A673 (cell line): ENCODE data around the gene PDGFA. TPM values are rescaled to one million over a fixed set of nuclear protein-coding genes. Genes with fewer than 3 reads are reported as not detected.

ENCODE experiments used
- BruUV-seq: library from RNA; stranded (reverse); fragments of 400-500 nt; replicated peaks from 2 replicates; lab custom pipeline; 2021; lab: Mats Ljungman, UMichigan
- CTCF ChIA-PET: fragments of 300-600 bp; sonication (Branson Sonifier 250); formaldehyde crosslinking; loops from one replicate; lab custom pipeline; 2022; ENCODE audit warnings: antibody characterized with exemption; lab: Charles Lee
- POLR2A ChIA-PET: fragments of 300-600 bp; sonication (Branson Sonifier 250); formaldehyde crosslinking; loops from one replicate; lab custom pipeline; 2022; ENCODE audit warnings: antibody characterized with exemption; ENCODE audit not compliant: low non-redundant PET; lab: Charles Lee
- DNase-seq: peaks from one replicate; pipeline ENCODE4 v3.0.0-alpha.2; 2015; ENCODE audit warnings: low spot score
- H3K27ac ChIP-seq: fragments of 200-600 bp; sonication (generic); 2 replicates; pipeline ENCODE4 v1.5.1; 2016; ENCODE audit warnings: mixed run types, low read depth, mild to moderate bottlenecking, mixed read lengths, antibody characterized with exemption, low read length; ENCODE audit not compliant: poor library complexity, severe bottlenecking
- H3K27me3 ChIP-seq: fragments of 200-600 bp; sonication (generic); replicated peaks from 2 replicates; pipeline ENCODE4 v1.6.1; 2017; ENCODE audit warnings: mixed run types, low read depth, mild to moderate bottlenecking, mixed read lengths, antibody characterized with exemption, low read length; ENCODE audit not compliant: insufficient read depth, poor library complexity
- H3K36me3 ChIP-seq: fragments of 200-600 bp; sonication (generic); 2 replicates; pipeline ENCODE4 v1.6.1; 2016; ENCODE audit warnings: mixed run types, mild to moderate bottlenecking, mixed read lengths, antibody characterized with exemption, low read length; ENCODE audit not compliant: insufficient read depth, poor library complexity, severe bottlenecking
- H3K4me1 ChIP-seq: fragments of 200-600 bp; sonication (generic); 2 replicates; pipeline ENCODE4 v1.6.1; 2017; ENCODE audit warnings: mixed run types, mild to moderate bottlenecking, mixed read lengths, antibody characterized with exemption, low read length; ENCODE audit not compliant: insufficient read depth, poor library complexity, severe bottlenecking
- H3K4me3 ChIP-seq: fragments of 200-600 bp; sonication (generic); 2 replicates; pipeline ENCODE4 v1.5.1; 2016; ENCODE audit warnings: low read depth, mixed run types, mild to moderate bottlenecking, mixed read lengths, low read length; ENCODE audit not compliant: poor library complexity, severe bottlenecking
- H3K9me3 ChIP-seq: fragments of 200-600 bp; sonication (generic); 2 replicates; pipeline ENCODE4 v1.6.1; 2016; ENCODE audit warnings: mixed run types, low read depth, mild to moderate bottlenecking, mixed read lengths, antibody characterized with exemption, low read length; ENCODE audit not compliant: poor library complexity, severe bottlenecking
- CTCF ChIP-seq: fragments of 300-800, 200-600 bp; sonication (generic); conservative IDR thresholded peaks from 2 replicates; pipeline ENCODE4 v1.5.1; 2017; ENCODE audit warnings: low read depth, mild to moderate bottlenecking, antibody characterized with exemption, low read length, moderate library complexity, mixed read lengths
- EZH2 ChIP-seq: fragments of 200-600 bp; sonication (generic); IDR thresholded peaks from 2 replicates; pipeline ENCODE4 v1.6.1; 2017; ENCODE audit warnings: borderline replicate concordance, low read depth, mild to moderate bottlenecking, mixed read lengths, antibody characterized with exemption, low read length; ENCODE audit not compliant: poor library complexity, severe bottlenecking
- intact Hi-C: fragments of 100-400 bp; cut with micrococcal nuclease; formaldehyde crosslinking; loops from one replicate; pipeline ENCODE4 v1.10.0; 2022; ENCODE audit not compliant: unreplicated experiment
- total RNA-seq: library from RNA; stranded (reverse); gene quantifications from 2 replicates; pipeline ENCODE4 v1.2.3, GENCODE V29; 2021

Gene PDGFA
- total RNA-seq, 1 experiment from 2014 or later = 2.1 TPM

DNA sequence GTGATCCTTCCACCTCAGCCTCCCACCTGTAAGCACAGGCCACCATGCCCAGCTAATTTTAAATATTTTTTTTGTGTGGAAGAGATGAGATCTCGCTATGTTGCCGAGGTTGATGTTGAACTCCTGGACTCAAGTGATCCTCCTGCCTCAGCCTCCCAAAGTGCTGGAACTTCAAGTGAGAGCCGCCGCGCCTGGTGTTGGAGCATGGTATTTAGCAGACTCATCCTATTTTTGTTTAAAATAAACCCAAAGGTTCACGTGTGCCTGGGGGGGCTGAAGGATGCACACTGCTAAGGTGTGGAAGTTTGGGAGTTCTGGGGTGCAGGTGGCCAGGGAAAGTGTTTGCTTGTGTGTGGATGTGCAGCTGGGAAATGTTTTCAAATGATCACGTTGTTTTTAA, 18.1 kb downstream of the PDGFA start:
- TF ChIP-seq CTCF = no peak
- no peak for TF ChIP-seq EZH2
- no peaks in the 10 kb centered on the region for H3K36me3 ChIP-seq

GRCh38 chr7:500521-501420, 18.9 kb downstream of the PDGFA start:
- Histone ChIP-seq H3K4me3 (no peak overlapping the region), H3K4me1 (no peaks in the 10 kb centered on the region), H3K9me3 (no peaks in the 10 kb centered on the region), H3K27ac (no peak overlapping the region), H3K36me3 (no peaks in the 10 kb centered on the region), H3K27me3 (no peaks in the 10 kb centered on the region)
- no peak for TF ChIP-seq EZH2
- no peak for TF ChIP-seq CTCF
- DNase-seq = no peak
- intact Hi-C loops = no loop called here
- CTCF ChIA-PET = no interaction called here
- POLR2A ChIA-PET = no interaction called here
- BruUV-seq = no TSS peak

More for the DNA sequence above, 18.1 kb downstream of the PDGFA start:
- BruUV-seq = no TSS peak
- ChIA-PET CTCF (no interaction called here), POLR2A (no interaction called here)
- H3K4me3 ChIP-seq = no peak overlapping the region
- intact Hi-C loops = no loop called here
- H3K4me1 ChIP-seq = no peaks in the 10 kb centered on the region
- H3K27ac ChIP-seq = no peak overlapping the region
- H3K27me3 ChIP-seq = no peaks in the 10 kb centered on the region
- no peak for DNase-seq
- no peaks in the 10 kb centered on the region for H3K9me3 ChIP-seq

- intact Hi-C loops = no loop called here
- ChIA-PET POLR2A (no interaction called here), CTCF (no interaction called here)
- H3K4me3 ChIP-seq = no peak overlapping the region
- H3K36me3 ChIP-seq = no peaks in the 10 kb centered on the region
- no peak for TF ChIP-seq CTCF
- TF ChIP-seq EZH2 = no peak
- no peaks in the 10 kb centered on the region for H3K4me1 ChIP-seq
- no peaks in the 10 kb centered on the region for H3K9me3 ChIP-seq
- BruUV-seq = no TSS peak
- H3K27ac ChIP-seq = no peak overlapping the region
- no peak for DNase-seq
- no peaks in the 10 kb centered on the region for H3K27me3 ChIP-seq
These were observed 19.7 kb downstream of the PDGFA start for GRCh38 chr7:499853-500485.
